GM19328 (cell line): Measurements from ENCODE around the gene TMEM61.
"Not testable (repeated sequence)": the region's sequence is repeated elsewhere in the genome, so short reads cannot be mapped to it uniquely, and the experiment has no call there.

Experiments used
- ATAC-seq: cut with Tn5 transposase; IDR thresholded peaks from one replicate; pipeline ENCODE4 v1.9.1; 2021; ENCODE audit warnings: mild to moderate bottlenecking, moderate library complexity; ENCODE audit not compliant: unreplicated experiment

TMEM61 gene

GRCh38 chr1:54959241-54959640 lies 21.2 kb upstream of the TMEM61 start:
- no peak for ATAC-seq

DNA sequence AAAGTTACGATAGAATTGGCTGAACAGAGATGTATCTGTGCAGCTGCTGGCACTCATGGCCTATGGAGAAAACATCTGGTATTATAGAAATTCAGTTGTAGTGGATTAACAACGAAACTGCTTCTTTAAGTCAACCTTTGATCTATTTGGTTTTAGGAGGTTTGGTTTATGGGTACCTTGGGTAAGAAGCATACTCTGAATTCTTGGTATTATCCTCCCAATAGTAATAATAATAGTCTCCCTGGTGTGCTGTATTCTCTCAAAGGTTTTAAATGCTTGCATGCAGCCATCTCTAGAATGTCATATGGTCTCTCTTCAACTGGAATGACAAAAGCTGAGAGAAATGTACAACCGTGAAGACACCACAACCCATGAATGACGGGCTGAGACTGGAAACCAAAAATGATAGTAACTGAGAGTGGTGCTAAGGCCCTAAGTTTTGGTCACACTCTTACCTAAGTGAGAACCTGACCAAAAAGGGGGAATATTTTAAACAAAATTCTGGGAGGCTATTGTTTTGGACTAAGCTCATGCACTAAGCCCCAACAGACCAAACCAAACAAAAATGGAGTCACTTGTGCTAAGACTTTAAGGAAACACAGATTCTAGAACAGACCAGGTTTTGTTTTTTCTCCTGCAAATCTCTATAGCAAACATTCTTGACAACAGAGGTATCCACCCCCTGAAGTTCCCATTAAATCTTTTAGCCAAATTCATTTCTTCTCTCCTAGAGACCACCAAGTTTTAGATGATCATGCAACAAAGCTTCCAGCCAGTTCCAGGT lies 17.6 kb upstream of the TMEM61 start:
- ATAC-seq = no peak

DNA sequence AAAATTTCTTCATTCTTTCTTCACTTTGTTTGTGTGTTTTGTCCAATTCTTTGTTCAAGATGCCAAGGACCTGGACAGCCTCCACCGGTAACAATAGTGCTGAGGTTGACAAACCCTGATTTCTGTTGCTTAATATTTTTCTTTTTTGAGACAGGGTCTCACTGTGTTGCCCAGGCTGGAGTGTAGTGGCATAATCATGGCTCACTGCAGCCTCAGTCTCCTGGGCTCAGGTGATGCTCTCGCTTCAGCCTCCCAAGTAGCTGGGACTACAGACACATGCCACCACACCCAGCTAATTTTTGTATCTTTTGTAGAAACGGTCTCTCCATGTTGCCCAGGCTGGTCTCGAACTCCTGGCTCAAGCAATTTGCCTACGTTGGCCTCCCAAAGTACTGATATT lies 16.6 kb upstream of the TMEM61 start:
- ATAC-seq = not testable (repeated sequence)

GRCh38 chr1:54965624-54966340 lies 14.6 kb upstream of the TMEM61 start:
- ATAC-seq = peak; percentile 69

- no peak for ATAC-seq
These were observed 13.1 kb upstream of the TMEM61 start for GRCh38 chr1:54967372-54967771.

GRCh38 chr1:54968551-54968950 lies 11.9 kb upstream of the TMEM61 start:
- ATAC-seq = no peak

DNA sequence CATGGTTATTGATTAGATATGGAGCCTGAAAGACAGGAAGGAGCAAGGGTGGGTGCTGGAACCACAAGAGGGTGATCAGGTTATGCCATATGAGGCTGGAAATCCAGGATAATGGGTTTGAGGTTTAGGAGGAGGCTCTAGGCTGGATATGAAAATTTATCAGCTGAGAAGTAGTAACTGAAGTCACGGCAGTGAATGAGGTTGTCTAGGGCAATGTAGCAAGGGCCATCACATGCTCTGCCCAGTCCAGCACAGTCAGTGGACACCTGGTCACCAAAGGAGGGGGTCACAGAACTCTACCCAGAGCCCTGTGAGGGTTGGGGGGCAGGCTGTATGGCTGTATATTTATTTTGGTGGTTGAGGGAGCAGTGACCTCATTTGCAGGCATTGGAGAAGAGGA lies 10.5 kb upstream of the TMEM61 start:
- ATAC-seq = no peak

- ATAC-seq = no peak
These were observed 9.5 kb upstream of the TMEM61 start for GRCh38 chr1:54970901-54971300.

- ATAC-seq = peak; percentile 71
These were observed 9.1 kb upstream of the TMEM61 start for GRCh38 chr1:54971317-54971791.

DNA sequence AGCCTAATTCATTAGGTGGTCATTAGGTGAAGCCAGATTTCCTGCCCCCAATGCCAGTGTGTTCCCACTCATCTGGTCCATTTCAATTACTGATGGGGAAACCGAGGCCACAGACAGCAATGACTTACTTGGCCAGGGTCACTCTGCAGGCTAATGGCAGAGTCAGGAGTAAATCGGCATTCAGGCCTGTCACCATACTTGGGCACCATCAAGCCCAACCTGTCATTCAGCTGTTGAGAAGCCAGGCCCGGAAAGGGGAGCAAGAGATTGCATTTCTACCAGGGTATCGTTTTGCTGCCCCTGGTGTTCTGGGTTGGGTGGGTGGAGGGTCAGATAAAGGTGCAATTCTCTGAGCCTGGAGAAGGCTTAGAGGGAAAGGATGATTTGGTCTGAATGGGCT lies 8.0 kb upstream of the TMEM61 start:
- ATAC-seq = no peak

- ATAC-seq = no peak
These were observed 7.1 kb upstream of the TMEM61 start for GRCh38 chr1:54973205-54973921.

- ATAC-seq = no peak
These were observed 4.9 kb upstream of the TMEM61 start for GRCh38 chr1:54975356-54976108.

- ATAC-seq = no peak
These were observed 3.7 kb upstream of the TMEM61 start for GRCh38 chr1:54976747-54977146.

- no peak for ATAC-seq
These were observed 2.7 kb upstream of the TMEM61 start for GRCh38 chr1:54977533-54978297.

DNA sequence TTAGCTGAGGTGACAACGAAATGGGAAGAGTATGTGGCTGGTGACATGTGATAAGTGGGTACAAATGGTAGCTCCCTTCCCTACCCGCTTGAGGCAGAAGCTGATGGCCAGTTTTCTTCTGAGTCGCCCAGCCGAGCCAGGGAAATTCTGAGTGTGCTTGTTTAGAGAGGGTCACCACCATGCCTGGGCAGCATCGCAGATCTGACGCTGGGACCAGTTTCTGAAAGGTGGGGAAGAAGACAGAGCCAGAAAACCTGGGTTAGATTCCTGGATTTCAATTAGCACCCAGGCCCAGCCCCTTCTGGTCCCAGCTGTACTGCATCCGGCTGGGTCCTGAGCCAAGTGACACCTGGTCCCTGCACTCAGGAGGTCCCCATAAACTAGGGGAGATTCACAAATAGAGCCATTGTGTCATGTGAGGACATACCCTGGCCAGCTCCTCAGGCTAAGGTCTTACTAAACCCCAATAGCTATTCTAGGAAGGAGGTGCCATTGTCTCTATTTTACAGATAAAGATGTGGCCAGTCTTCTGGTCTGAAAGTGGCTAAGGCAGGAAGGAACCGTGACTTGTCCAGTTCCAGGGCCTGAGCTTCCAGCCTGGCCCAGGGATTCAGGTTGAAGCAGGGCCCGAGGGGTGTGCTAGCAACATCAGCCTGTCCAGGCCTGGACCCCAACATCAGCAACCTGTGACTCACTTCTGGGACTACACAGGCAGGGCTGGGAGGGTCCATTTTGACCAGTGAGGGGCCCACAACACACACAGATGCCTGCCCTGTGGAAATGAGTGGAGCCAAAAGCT lies 1.7 kb upstream of the TMEM61 start:
- ATAC-seq = no peak

- ATAC-seq = no peak
These were observed 1.0 kb upstream of the TMEM61 start for GRCh38 chr1:54979327-54979891.

- no peak for ATAC-seq
These were observed 341 bp upstream of the TMEM61 start for GRCh38 chr1:54980046-54980527.

- no peak for ATAC-seq
These were observed 1.0 kb downstream of the TMEM61 start for GRCh38 chr1:54981466-54981865.

DNA sequence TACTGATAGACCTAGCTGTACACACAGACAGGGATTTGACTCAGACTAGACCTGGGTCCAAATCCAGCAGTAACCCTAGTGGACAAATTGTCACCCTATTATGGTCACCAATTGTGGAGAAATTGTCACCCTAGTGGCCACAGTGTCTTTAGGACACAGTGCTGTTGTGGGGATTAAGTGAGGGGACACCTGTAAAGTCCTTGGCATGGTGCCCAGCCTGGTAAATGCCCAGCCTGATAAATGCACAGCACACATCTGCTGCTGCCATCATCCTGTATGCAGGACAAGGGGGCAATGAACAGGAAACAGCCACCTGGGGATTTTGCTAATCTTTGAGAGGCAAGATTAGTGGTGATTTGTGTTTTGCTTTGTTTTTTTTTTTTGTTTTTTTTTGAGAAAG lies 2.3 kb downstream of the TMEM61 start:
- ATAC-seq = no peak
